ENCODE results near the gene TFF1.

The TFF1 gene

DNA sequence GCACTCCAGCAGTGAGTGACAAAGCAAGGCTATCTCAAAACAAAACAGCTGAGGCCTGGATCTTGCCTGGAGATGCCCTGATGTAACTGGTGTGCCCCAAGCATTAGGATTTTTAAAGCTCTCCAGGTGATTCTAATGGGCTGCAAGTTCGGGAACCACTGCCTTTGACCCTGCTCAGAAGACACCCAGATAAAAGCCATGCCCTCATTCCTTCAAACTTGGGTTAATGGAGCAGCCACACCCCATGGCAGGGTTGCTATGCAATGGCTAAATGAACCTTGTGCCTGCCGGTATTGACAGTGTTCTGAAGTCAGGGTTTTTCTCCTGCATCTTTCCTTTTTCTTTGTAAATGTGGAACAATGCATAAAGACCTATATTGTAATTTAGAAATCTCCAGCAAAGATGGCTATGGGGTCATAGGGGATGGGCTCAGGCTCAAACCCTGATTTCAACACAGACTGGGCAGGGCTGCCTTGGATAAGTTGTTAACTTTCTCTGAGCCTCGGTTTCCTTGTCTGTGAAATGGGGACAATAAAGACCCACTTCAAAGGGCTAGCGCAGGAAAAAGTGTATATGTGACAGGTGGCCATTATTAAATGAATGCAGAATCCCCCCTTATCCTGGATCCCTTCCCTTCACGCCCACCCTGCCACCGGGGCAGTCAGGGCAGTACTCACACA, 51.6 kb downstream of the TFF1 start:
- no peak for DNase-seq

DNA sequence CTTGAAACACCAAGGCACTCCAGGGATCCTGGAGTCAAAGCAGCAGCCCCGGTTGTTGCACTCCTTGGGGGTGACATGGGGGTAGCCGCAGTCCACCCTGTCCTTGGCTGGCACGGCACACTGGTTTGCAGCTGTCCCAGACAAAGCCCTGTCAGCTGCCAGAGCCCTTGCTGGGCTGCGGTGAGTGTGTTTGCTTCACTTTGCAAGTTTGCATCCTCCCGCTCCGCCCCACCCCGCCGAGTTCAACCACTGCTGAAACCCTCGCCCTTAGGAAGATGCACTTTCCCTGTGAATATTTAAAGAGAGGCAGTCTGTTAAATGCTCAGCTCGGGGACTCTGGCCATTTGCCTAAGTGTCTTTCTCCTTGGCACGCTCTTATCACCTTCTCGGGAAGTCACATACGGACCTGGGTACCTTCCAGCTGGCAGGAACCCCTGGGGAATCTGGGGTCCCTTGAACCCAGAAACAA, 52.8 kb downstream of the TFF1 start:
- no peak for DNase-seq

DNA sequence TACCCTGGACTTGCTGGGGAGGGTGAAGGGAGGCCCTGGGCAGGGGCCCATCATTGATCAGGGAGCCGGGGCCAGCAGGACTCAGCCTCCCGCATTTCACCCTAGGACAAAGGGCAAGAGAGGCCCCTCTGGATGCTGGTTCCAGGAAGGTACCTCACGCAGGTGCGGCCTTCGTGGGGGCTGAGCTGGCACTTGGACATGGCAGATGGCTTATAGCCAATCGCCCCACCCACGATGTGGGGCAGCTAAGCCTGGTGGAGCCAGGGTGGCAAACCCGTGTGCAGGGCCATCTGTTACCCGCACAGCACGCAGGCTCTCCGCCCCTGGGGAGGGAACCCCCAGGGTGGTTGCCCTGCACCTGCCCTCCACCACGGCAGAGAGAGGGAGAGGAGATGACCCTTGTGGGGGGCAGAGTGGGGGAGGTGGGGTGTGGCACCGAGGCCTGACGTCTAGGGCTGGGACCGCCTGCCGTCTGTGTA, 53.7 kb downstream of the TFF1 start:
- no peak for DNase-seq
